Stimulated activated CD8-positive, alpha-beta memory T cell treated with anti-CD3 and anti-CD28 coated beads, Interleukin-7, amount 100 ng/mL, for 4 hours (primary cell): ENCODE data around the gene DGKD.

Source experiments
- DNase-seq, 2 donors: peaks; one replicate each; pipeline ENCODE4 v3.0.0-alpha.2; 2020; ENCODE audit warnings: low read depth in 2 of 2

The DGKD gene

DNA sequence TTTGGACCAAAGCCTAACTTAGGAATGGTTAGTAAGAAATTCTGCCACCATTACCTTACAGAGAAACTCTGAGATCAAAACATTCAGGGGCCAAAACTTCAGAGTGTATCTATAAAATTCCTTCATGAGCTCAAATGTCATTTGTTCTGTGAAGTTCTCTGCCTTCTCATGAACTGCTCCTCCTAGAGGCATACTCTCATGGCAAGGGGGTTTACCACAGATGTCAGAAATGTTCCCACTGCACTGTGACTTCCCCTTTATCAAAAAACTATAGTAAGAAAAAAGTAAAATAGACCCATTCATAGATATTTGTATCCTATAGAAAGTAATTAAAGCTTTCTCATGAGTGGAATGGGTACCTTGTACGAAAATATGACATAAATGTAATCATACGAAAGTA is 143.8 kb downstream of the DGKD start:
- no peak for DNase-seq

DNA sequence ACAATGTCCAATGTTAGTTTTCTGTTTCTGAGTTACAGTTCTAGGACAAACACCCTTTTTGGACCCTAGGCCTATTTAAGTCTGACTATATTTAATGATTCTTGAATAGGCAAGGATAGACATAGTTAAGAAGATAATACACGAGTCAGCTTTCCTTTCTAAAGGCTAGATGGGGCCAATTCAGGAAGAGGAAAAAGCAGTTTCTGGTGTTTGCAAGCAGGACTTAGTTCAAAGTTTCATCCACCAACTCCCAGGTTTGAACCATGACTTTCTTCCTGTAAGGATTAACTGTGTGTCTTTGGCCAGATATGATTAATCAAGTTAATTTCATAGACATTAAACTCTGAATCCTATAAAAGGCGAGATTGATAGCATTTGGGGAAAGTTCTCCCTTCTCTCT is 145.6 kb downstream of the DGKD start:
- DNase-seq, result no peak

DNA sequence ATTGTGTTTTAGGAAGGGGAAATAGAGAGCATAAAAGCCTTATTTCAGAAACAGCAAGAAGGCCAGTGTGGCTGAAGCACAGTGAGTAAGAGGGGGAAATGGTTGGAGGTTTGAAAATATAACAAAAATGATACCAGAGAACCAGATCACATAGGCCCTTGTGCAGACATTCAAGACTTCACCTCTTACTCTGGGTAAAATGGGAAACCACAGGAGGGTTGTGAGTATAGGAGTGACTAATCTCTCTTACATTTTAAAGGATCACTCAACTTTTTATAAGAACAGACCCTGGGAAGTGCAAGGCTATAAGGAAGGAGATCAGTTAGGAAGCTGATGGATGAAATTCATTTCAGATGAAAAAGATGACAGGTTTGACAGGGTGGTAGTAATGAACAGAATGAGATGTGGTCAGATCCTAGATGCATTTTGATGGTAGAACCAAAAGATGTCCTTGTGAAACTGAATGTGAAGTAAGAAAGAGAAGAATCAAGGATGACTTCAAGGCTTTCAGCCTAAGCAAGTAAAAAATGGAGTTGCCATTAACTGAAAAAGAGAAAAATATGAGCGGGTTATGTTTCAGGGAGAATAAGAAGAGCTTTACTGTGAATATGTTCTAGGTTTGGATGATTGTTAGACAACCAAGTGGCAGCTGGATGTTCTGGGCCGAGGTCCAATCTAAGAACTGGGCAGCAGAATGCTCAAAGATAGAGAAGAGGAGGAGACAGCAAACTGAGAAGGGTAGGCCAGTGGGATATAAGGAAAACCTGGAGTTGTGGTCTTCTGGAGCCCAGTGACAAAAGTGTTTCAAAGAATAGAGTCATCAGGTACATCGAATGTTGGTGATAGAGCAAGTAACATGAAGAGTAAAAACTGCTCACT is 147.1 kb downstream of the DGKD start:
- DNase-seq, result no peak

DNA sequence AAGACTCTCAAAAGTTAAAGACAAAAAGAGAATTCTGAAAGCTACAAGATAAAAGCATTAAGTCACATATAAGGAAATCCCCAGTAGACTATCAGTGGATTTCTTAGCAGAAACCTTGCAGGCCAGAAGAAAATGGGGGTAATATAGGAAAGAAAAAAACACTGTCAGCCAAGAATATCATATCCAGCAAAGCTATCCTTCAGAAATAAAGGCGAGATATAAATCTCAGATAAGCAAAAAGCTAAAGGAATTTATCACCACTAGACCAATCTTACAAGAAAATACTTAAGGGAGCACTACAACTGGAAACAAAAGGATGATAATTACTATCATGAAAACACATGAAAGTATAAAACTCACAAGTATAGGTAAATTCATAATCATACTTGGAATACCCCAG is 149.2 kb downstream of the DGKD start:
- no peak for DNase-seq

DNA sequence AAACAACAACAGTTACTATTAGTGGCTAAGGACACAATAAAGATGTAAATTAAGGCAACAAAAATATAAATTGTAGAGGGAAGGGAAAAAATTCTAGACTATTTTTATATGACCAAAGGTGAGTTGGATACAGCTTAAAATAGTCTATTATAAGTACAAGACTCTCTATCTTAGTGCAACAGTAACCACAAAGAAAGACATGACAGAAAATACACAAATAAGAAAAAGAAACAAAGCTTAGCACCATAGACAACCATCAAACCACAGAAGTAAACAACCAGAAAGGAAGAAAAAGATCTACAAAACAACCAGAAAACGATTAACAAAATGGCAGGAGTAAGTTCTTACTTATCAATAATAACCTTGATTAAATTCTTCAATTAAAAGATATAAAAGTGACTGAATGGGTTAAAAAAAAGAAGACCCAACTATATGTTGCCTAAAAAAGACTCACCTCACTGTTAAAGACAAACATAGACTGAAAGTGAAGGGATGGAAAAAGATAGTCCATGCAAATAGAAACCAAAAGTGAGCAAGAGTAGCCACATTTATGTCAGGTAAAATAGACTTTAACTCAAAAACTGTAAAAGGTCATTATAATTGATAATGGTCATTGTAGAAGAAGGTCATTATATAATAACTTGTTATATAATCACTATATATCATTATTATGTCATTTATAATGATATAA is 149.8 kb downstream of the DGKD start:
- DNase-seq, result no peak

DNA sequence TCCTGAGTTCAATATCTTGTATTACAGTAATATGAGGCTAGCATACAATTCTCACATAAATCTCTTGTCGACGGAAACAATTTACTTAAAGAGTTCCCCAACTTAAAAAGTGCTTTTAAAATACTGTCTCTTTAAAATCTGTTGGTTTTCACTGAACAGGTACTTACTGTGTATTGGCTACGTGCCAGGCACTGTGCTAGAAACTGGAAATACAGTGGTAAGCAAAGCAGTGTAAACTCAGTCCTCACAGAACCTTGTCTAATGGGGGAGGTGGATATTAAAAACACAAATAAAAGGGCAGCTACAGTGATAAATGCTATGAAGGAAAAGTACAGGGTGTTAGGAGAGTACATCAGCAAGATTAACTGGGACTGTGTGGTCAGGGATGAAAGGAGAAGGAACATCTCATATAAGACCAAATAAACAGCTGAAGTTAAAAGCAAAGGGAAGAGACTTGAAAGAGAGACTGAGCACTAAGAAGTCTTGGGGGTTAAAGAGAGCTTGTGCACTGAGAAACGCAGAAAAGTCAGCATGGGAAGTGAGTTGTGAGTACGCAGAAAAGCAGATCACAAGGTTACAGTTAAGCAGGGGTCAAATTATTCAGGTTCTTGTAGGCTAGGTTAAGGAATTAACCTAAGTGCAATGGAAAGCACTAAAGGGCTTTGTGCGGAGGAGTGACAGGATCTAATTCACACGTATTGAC is 159.8 kb downstream of the DGKD start:
- no peak for DNase-seq

DNA sequence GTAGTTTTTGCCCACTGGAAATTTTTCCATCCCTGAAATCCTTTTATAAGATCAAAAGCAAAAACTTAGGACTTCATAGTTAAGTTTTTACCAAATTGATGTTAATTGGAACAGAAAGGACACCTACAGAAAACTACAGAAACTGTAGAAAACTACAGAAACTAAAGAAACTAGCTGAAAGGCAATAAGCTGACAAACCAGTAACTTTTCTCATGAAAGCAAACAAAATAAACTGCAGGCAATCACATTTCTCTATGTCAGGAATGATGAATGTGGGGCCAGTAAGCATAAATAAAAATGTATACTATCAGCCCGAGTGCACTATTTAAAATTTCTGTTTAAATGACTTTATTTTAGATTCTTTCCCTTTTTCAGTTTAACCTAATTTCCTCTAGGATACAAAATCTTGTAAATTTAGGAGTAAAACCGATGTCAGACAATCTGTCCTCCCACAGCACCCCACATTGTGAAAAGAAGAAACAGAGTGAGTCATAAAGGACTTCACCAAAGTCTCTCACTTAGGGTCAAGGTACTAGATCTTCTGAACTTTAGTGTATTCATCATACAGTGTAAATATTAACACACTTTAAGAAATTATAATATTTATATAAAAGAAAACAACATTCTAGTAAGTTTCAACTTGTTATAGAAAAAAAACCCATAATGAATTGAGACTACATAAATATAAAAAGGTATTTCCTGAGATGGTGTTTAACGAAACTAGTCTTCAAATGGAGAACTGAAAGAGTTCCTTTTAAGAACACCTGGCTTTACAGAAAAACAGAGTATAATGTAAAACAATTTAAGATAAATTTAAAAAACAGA is 165.7 kb downstream of the DGKD start:
- DNase-seq, result no peak
